GM19238 (cell line): ENCODE measurements around the gene SLC25A4.
"Not testable (repeated sequence)": the region's sequence is repeated elsewhere in the genome, so short reads cannot be mapped to it uniquely, and the experiment has no call there.

ENCODE experiments used
- DNase-seq: peaks from one replicate; pipeline ENCODE4 v3.0.0; 2011; ENCODE audit warnings: low spot score; ENCODE audit not compliant: insufficient read length

The SLC25A4 gene

GRCh38 chr4:185179488-185179887, 36.4 kb downstream of the SLC25A4 start:
- DNase-seq, result no peak

- no peak for DNase-seq
Measured at GRCh38 chr4:185182239-185182638, 39.2 kb downstream of the SLC25A4 start.

GRCh38 chr4:185183622-185184281, 40.7 kb downstream of the SLC25A4 start:
- DNase-seq, result no peak

GRCh38 chr4:185186769-185187168, 43.7 kb downstream of the SLC25A4 start:
- no peak for DNase-seq

GRCh38 chr4:185189606-185190305, 46.7 kb downstream of the SLC25A4 start:
- no peak for DNase-seq

- DNase-seq, result no peak
Measured at GRCh38 chr4:185190306-185190856, 47.3 kb downstream of the SLC25A4 start.

GRCh38 chr4:185192059-185192458, 49.0 kb downstream of the SLC25A4 start:
- no peak for DNase-seq

GRCh38 chr4:185194924-185195888, 52.1 kb downstream of the SLC25A4 start:
- DNase-seq, result no peak

GRCh38 chr4:185196437-185196836, 53.4 kb downstream of the SLC25A4 start:
- no peak for DNase-seq

- DNase-seq, result not testable (repeated sequence)
Measured at GRCh38 chr4:185198189-185198588, 55.1 kb downstream of the SLC25A4 start.
